HG02840 (cell line): Measurements from ENCODE around the gene SYTL2.
A peak's percentile ranks its signal among the peaks of the same experiment; 100 is the strongest.
"Not testable (repeated sequence)": the region's sequence is repeated elsewhere in the genome, so short reads cannot be mapped to it uniquely, and the experiment has no call there.

Experiments
- ATAC-seq: cut with Tn5 transposase; IDR thresholded peaks from one replicate; pipeline ENCODE4 v1.9.1; 2021; ENCODE audit warnings: mild to moderate bottlenecking, moderate library complexity, moderate number of reproducible peaks; ENCODE audit not compliant: unreplicated experiment, low FRiP score

SYTL2 gene, protein sequence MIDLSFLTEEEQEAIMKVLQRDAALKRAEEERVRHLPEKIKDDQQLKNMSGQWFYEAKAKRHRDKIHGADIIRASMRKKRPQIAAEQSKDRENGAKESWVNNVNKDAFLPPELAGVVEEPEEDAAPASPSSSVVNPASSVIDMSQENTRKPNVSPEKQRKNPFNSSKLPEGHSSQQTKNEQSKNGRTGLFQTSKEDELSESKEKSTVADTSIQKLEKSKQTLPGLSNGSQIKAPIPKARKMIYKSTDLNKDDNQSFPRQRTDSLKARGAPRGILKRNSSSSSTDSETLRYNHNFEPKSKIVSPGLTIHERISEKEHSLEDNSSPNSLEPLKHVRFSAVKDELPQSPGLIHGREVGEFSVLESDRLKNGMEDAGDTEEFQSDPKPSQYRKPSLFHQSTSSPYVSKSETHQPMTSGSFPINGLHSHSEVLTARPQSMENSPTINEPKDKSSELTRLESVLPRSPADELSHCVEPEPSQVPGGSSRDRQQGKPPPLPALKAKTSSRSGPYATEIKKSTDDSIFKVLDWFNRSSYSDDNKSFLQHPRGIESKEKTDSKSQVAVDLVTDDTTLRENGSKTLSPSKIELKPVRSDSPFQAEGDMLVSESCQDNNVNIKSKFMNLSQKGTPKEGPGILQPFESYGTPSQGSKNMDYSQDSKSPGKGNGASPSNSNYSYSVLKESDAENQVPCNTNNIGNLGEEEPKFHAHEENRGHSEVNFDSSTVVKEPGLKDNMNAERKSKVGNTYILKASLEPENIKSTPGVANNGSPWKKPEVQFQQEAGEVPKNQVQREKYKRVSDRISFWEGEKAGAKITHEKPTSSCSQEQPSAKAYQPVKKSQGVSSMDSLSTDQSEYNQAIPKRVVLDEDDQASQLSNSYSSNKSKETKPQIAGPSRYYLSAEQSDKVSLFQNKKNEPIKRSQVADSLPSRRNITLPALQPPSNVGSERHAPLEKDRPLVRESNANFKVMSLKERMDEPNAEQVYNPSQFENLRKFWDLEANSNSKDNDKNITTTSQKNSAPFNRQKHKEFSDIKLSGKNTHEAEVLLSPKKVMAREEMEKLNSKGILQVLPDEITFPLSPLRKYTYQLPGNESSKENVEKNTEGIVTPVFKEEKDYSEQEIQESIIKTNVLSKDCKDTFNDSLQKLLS (N-terminal part only)

DNA sequence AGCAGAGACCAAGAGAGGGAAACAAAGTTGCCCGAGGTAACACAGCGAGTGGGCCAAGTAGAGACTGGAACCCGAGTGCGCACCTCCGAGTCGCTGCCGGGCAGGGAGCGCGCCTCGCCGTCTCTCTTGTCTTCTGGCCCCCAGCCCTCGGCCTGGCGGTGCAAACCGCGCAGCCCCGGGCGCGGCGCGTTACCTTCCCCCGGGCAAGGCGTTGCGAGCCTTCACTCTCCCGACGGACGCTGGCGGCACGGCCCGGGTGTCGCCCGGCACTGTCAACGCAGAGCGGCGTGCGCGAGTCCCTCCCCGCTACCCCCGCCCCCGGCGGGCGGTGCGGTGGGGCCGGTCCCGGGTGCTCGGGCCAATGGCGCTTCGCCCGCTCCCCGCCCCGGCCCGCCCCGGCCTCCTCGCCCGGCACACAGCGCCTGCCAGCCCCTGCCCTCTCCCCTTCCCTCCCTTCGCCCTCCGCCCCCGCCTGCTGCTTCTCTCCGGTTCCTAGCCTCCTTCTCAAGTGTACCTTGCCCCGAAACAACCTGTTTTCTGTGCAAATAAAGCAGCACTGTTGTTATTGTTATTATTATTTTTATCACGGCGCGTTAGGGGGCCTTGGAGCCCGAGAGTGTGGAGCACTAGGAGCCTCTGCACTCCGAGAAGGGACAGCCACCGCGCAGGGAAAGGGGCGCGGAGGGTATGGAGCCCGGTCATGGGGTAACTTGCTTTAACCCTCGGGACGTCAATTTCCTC lies at the start of gene SYTL2:
Gene SYTL2 (minus strand): TSS at position 271 of the 741 bp plus-strand sequence. CDS start 53,416 bp downstream, outside the sequence.
- ATAC-seq = peak; percentile 75

DNA sequence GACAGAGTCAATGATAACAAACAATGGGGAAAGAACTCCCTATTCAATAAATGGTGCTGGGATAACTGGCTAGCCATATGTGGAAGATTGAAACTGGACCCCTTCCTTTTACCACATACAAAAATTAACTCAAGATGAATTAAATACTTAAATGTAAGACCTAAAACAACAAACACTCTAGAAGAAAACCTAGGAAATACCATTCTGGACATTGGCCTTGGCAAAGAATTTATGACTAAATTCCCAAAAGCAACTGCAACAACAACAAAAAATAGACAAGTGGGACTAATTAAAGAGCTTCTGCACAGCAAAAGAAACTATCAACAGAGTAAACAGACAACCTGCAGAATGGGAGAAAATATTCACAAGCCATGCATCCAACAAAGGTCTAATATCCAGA lies 48.6 kb upstream of the SYTL2 start:
- not testable (repeated sequence) for ATAC-seq

DNA sequence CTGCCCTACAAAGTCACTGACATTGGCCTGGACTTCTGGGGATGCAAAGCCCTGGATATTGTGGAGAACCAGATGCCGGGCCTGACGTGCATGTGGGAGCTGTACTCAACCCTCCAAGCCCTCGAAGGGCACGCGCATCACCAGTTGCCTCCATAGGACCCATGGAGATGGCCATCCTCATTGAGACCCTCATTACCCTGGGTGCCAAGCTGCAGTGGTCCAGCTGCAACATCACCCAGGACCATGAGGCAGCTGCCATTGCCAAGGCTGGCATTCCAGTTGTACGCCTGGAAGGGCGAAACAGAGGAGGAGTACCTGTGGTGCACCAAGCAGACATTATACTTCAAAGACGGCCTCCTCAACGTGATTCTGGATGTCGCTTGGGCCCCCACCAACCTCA lies 46.2 kb upstream of the SYTL2 start:
- no peak for ATAC-seq

DNA sequence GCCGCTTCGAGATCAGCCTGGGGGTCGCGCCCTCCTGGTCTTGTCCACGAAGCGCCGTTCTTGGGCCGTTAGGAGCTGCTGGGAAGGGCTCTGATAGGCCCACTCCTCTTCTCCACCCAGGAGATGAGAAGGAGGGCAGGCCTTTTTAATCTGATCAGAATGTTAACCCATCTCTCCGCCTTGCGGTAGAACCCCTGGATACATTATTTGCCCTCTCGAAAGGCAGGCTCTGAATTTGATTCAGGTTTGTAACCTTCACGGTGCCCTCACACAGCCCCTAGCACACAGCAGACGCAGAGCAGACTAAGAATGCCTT lies 44.4 kb upstream of the SYTL2 start, which contains the start of gene CCDC83:
Gene CCDC83 (plus strand): TSS at position 43 of the 316 bp plus-strand sequence. CDS start 9,741 bp downstream, outside the sequence.
- no peak for ATAC-seq

DNA sequence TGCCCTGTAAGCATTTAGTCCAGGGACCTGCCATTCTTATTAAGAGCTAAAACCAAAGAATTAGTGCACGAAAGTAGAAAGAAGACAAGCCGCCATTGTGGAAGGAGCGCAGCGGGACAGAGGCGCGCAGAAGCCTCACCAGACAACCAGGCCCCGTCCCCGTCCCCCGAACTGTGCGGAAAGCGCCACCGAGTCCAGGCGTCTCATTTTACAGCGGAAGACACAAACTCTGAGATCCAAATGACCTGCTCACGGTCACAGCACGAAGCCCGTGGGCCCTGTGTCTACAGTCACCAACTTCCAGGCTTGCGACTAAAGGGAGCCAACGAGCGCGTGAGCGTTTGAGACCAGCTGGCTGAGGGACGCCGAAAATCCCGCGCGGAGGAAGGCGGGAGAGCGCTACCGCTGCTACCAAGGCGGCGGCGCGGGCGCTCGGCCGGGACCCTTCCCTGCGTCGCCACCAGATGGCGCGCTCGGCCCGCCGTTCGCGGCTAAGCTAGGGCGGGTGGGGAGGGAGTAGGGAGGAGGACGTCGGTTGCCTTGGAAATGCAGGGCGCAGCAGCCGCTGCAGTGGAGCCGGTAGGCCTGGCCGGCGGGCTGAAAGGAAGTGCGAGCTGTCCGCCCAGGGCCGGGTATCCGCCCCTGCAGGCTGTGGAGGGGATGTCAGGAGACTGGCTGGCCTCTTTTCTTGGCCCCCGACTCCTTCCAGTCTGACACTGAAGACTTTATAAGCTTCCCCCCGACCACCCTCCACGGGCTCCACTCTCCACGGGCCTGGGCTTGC lies 43.8 kb upstream of the SYTL2 start:
- peak; percentile 100 for ATAC-seq

DNA sequence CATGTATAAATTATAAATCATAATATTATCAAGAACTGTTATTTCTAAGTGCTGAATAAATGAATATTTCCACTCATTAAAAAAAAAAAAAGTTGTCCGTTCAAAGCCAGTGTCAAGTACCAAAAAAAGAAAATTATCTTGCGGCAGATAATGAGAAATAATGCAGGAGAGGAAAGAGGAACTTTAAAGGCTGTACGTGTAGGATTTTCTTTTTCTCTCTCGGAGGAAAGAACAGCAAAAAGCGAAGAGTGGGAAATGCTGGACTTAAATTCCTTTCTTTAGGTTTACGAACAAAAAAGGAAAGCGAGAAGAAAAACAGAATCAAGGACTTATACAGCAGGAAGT lies 43.2 kb upstream of the SYTL2 start:
- ATAC-seq = no peak

DNA sequence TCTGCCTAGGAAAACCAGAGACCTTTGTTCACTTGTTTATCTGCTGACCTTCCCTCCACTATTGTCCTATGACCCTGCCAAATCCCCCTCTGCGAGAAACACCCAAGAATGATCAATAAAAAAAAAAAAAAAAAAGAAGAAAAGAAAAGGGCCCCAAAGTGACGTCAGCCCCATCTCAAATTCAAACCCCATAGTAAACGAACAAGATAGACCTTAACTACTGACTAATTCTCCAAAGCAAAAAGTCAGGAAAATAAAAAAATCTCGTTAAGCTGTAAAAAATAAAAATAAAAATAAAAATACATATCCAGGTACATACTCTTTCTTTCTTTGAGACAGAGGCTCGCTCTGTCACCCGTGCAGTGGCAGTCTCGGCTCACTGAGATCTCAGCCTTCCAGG lies 42.6 kb upstream of the SYTL2 start:
- ATAC-seq = not testable (repeated sequence)

DNA sequence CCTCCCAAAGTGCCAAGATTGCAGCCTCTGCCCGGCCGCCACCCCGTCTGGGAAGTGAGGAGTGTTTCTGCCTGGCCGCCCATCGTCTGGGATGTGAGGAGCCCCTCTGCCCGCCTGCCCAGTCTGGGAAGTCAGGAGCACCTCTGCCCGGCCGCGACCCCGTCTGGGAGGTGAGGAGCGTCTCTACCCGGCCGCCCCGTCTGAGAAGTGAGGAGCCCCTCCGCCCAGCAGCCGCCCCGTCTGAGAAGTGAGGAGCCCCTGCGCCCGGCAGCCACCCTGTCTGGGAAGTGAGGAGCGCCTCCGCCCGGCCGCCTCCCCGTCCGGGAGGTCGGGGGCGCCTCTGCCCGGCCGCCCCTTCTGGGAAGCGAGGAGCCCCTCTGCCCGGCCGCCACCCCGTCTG lies 41.8 kb upstream of the SYTL2 start:
- not testable (repeated sequence) for ATAC-seq

DNA sequence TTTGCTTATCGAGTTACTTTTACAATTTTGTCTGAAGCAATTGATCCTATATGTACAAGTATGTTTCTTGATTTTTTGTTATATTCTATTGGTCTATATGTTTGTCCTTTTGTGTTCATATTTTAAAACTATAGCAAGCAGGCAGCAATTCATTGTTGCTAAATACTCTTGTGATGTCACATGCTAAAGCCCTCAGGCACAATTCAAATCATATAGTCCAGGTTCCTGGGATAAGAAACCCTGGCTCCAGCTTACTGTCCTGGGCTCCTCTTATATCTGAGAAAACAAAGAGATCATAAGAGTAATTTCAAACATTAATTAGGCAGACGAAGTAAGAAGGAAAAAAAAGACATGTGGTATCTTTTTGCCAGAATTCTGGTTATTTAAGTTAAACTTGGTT lies 37.6 kb upstream of the SYTL2 start:
- no peak for ATAC-seq

DNA sequence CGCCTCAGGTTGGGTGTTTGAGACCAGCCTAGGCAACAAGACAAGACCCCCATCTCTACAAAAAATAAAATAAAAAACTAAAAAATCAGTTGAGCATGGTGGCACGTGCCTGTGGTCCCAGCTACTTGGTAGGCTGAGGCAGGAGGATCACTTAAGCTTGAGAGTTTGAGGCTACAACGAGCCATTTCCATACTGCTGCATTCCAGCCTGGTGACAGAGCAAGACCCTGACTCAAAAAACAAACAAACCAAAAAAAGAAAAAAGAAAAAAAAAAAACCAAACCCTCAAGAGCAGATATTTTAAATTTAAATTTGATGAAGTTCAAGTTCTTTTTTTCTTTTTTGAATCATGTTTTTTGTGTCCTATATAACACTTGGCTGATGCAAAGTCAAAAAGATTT lies 37.1 kb upstream of the SYTL2 start:
- no peak for ATAC-seq

DNA sequence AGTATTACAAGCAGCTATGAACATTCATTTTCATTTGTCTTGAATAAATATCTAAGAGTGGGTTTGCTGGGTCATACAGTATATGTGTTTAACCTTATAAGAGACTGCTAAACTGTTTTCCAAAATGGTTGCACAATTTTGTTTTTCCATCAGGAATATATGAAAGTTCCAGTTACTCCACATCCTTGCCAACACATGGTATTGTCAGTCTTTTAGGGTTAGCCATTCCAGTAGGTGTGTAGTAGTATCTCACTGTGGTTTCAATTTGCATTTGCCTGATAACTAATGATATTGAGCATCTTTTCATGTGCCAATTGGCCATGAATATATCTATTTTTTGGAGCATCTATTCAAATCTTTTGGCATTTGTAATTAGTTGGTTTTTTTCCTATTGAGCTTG lies 36.5 kb upstream of the SYTL2 start:
- no peak for ATAC-seq

DNA sequence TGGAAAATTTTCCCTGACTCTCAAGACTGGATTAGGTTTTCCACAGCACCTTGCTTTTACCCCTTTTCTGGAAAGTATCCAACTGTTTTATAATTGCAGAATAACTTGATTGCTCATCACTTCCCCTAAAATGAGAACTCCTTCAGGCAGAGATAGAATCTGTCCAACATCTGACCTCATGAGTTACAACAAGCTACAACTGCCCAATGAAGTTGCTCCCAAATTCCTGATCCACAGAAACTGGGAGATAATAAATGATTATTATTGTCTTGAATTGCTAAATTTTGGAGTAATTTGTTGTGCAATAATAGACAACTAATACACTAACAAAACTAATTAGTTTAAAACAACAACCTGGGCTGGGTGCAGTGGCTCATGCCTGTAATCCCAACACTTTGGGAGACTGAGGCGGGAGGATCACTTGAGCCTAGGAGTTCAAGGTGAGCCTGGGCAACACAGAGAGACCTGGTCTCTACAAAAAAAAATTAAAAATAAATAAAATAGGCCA lies 34.2 kb upstream of the SYTL2 start:
- ATAC-seq = no peak

DNA sequence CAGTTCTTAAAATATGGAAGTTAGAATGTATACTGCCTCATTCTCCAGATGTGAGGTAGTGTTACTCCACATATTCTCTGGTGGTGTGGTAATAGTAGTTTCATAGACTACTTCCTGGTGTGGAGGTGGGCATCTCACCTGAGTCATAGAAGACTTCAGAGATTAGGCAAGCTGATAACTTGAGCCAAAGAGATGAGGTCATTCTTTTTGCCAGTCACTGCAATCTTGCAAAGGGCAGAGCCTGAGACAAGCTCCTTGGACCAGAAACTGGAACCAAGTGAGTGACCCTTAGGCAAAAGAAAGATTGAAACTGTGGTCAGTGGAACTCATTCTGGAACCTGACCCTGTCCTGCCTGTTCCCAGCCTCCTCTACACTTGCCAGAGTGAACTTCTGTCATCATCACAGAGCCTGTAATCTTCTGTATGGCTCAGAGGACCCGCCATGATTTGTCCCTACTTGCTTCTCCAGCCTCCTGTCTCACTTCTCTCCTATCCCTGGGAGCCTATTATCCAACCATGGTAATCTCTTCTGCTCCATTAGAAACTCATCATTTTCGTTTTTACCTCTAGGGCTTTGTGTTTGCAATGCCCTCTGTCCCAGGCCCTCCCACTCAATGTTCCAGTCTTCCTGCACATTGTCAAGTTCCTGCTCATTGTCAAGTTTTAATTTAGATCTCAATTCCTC lies 33.6 kb upstream of the SYTL2 start:
- ATAC-seq = no peak

DNA sequence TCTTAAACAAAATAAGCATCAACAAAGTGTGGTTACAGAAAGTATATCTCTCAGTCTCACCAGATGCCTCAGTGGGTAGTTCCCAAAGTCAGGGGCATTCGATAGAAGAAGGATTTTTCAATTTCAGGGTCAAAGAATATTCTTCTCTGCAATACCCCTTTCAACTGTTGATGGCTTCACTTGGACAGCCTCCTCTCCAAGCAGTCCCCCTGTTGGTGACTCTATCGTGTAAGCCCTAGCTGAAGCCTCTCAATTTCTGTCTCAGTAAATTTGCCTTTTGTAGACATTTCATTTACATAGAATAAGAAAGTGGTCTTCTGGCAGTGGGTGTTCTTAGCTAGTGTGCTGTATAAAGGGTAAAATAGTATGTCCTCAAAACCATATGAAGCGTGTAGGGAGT lies 33.0 kb upstream of the SYTL2 start:
- ATAC-seq = no peak

DNA sequence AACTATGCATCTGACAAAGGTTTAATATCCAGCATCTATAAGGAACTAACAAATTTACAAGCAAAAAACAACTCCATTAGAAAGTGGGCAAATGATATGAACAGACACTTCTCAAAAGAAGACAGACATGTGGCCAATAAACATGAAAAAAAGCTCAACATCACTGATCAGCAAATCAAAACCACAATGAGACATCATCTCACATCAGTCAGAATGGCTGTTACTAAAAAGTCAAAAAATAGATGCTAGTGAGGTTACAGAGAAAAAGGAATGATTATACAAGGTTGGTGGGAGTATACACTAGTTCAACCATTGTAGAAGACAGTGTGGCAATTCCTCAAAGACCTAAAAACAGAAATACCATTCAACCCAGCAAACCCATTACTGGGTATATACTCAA lies 30.0 kb upstream of the SYTL2 start:
- not testable (repeated sequence) for ATAC-seq

DNA sequence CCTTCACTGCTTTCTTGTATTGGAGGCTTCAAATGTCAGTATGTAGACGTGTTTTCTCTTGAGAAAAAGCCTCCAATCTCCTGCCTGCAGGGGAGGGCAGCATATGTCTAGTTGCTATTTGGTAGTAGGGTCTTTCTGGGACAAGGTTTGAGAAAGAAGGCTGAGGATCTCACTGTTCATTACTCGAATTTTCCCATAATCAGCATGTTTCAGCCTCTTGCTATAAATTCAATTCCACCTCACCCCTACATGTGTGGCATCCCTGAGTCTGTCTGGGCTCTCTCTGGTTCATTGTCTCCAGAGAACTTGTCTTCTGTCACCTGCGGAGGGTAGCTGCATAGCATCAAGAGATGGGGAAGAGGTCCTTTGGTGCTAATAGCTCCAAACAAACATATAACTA lies 24.8 kb upstream of the SYTL2 start:
- ATAC-seq = no peak

DNA sequence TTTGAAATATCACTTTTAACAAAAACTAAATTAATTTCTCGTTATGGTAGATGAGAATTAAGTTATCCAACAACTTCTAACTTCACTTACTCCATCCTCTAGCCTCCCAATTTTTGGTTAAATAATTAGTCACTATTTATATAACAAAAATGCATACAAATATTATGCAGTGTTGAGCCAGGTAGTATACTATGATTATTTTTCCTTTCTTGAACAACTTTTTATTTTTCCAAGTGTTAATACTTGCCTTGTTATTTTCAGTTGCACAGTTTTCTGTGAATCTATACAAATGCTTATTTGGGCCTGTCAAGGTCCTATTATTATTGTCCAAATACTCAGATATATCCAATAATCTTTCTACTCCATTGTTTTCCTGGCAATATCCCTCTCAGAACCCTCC lies 24.3 kb upstream of the SYTL2 start:
- ATAC-seq = no peak

DNA sequence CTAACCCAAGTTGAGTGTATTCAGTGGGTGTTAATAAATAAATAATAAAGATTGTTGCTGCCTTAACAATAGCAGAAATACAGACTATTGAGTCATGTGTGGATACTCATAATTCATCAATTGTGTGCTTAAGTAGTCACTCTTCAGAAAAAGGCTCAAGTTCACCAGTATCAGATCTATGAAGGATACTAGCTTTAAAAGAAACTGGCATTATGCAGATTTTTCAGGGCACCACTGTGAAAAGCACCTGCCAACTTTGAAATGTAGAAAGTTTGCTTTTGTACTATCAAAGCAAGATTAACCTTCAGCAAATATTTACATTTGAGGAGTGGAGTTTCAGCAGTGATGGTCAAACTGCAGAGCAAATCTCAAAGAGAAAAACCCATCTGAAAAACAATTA lies 20.1 kb upstream of the SYTL2 start:
- no peak for ATAC-seq

DNA sequence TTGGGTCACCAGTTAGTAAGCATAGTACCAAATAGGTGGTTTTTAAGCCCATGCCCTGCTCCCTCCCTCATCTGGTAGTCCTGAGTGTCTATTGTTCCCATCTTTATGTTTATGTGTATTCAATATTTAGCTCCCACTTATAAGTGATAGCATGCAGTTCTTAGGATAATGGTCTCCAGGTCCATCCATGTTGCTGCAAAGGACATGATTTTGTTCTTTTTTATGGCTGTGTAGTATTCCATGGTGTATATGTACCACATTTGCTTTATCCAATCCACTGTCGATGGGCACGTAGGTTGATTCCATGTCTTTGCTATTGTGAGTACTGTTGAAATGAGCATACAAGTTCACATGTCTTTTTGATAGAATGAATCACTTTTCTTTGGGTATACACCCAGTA lies 18.2 kb upstream of the SYTL2 start:
- ATAC-seq = no peak
